ENCODE measurements around the gene TMPRSS11E. TPM values are rescaled to one million over a fixed set of nuclear protein-coding genes. Genes with fewer than 3 reads are reported as not detected.

The TMPRSS11E gene
- total RNA-seq, 1 donor from 2014 or later: 0.41 TPM

DNA sequence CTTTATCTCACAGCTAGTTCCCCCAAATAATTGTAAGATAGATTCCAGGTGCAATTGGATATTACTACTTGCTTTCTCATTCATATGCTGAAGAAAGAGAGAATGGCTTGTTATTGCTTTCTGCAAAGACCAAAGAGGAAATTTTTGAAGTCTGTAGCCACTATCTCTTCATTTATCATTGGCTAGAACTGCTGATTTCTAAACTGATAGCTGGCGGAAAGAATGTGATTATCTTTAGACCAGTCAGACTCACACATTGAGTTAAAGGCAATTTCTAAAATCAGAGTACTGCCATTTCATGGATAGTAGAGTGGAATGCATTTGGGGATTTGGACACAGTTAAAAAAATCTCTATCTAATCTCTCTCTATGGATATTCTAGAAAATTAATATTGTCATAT, 12.4 kb upstream of the TMPRSS11E start:
- H3K4me1 ChIP-seq (ENCODE audit: insufficient read depth, low read length): no peaks in the 10 kb centered on the region
- H3K27ac Mint-ChIP-seq (ENCODE audit: unreplicated experiment): no peak overlapping the region
- H3K27ac ChIP-seq (ENCODE audit: low read depth, low read length): no peak overlapping the region
- TF ChIP-seq, protein P1, sequence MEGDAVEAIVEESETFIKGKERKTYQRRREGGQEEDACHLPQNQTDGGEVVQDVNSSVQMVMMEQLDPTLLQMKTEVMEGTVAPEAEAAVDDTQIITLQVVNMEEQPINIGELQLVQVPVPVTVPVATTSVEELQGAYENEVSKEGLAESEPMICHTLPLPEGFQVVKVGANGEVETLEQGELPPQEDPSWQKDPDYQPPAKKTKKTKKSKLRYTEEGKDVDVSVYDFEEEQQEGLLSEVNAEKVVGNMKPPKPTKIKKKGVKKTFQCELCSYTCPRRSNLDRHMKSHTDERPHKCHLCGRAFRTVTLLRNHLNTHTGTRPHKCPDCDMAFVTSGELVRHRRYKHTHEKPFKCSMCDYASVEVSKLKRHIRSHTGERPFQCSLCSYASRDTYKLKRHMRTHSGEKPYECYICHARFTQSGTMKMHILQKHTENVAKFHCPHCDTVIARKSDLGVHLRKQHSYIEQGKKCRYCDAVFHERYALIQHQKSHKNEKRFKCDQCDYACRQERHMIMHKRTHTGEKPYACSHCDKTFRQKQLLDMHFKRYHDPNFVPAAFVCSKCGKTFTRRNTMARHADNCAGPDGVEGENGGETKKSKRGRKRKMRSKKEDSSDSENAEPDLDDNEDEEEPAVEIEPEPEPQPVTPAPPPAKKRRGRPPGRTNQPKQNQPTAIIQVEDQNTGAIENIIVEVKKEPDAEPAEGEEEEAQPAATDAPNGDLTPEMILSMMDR (IDR thresholded peaks at IDR 0.05; ENCODE audit: insufficient read depth, low read depth, low read length): no peak
- TF ChIP-seq EZH2 (IDR thresholded peaks at IDR 0.05; ENCODE audit: insufficient read depth, low read length): no peak
- no peaks in the 10 kb centered on the region for H3K4me1 Mint-ChIP-seq (ENCODE audit: low read depth, unreplicated experiment)
- DNase-seq (ENCODE audit: low read depth) (no peak), FAIRE-seq (no peak)
- no peak overlapping the region for H3K4me2 ChIP-seq (ENCODE audit: low read length)
- H2AFZ ChIP-seq (ENCODE audit: low read depth, low read length): no peak overlapping the region
- peaks cover 2% of the 10 kb centered on the region for H3K9me3 Mint-ChIP-seq (ENCODE audit: unreplicated experiment)
- no peaks in the 10 kb centered on the region for H3K36me3 Mint-ChIP-seq (ENCODE audit: low read depth, unreplicated experiment)
- no peaks in the 10 kb centered on the region for H3K79me2 ChIP-seq (ENCODE audit: insufficient read depth, low read length)
- H3K27me3 ChIP-seq (ENCODE audit: insufficient read depth, low read length): no peaks in the 10 kb centered on the region
- no peaks in the 10 kb centered on the region for H4K20me1 ChIP-seq (ENCODE audit: insufficient read depth, low read length)
- H3K36me3 ChIP-seq (ENCODE audit: insufficient read depth, low read length): no peaks in the 10 kb centered on the region
- no peak overlapping the region for H3K9ac ChIP-seq (ENCODE audit: low read length)
- H3K9me3 ChIP-seq (ENCODE audit: insufficient read depth, low read depth, low read length): no peaks in the 10 kb centered on the region
- H3K4me3 Mint-ChIP-seq (ENCODE audit: unreplicated experiment): no peak overlapping the region
- no peak overlapping the region for H3K4me3 ChIP-seq (ENCODE audit: insufficient read depth, low read depth, low read length)
- no peaks in the 10 kb centered on the region for H3K27me3 Mint-ChIP-seq (ENCODE audit: low read depth, unreplicated experiment)

DNA sequence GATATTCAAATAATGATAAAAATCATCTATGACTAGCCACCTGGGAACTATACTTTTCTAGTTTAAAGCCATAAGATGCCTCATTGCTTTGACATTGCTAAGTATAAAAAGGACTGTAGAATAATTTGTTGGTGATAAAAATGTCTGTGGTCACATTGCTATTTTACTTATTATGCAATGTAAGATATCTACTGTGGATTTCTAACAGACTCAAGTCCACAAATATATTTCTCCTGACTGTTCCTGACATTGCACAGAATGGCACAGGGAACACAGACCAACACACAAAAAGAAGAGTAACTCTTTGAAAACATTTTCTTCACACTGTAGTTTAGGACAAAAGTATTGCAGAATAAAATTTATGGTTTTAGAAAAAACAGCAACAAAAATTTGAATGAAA, 2.2 kb upstream of the TMPRSS11E start:
- TF ChIP-seq EZH2 (IDR thresholded peaks at IDR 0.05; ENCODE audit: insufficient read depth, low read length): no peak
- TF ChIP-seq, protein P1 (IDR thresholded peaks at IDR 0.05; ENCODE audit: insufficient read depth, low read depth, low read length): no peak
- no peak for FAIRE-seq
- no peak overlapping the region for H3K9ac ChIP-seq (ENCODE audit: low read length)
- H3K79me2 ChIP-seq (ENCODE audit: insufficient read depth, low read length): no peaks in the 10 kb centered on the region
- H3K4me1 ChIP-seq (ENCODE audit: insufficient read depth, low read length): no peaks in the 10 kb centered on the region
- H3K27ac ChIP-seq (ENCODE audit: low read depth, low read length): no peak overlapping the region
- Mint-ChIP-seq H3K27me3 (ENCODE audit: low read depth, unreplicated experiment) (no peaks in the 10 kb centered on the region), H3K9me3 (ENCODE audit: unreplicated experiment) (no peaks in the 10 kb centered on the region), H3K27ac (ENCODE audit: unreplicated experiment) (no peak overlapping the region), H3K4me3 (ENCODE audit: unreplicated experiment) (no peak overlapping the region), H3K36me3 (ENCODE audit: low read depth, unreplicated experiment) (no peaks in the 10 kb centered on the region), H3K4me1 (ENCODE audit: low read depth, unreplicated experiment) (no peaks in the 10 kb centered on the region)
- no peaks in the 10 kb centered on the region for H3K9me3 ChIP-seq (ENCODE audit: insufficient read depth, low read depth, low read length)
- H2AFZ ChIP-seq (ENCODE audit: low read depth, low read length): no peak overlapping the region
- no peaks in the 10 kb centered on the region for H4K20me1 ChIP-seq (ENCODE audit: insufficient read depth, low read length)
- peak; percentile 47 for DNase-seq (ENCODE audit: low read depth)
- H3K27me3 ChIP-seq (ENCODE audit: insufficient read depth, low read length): no peaks in the 10 kb centered on the region
- H3K36me3 ChIP-seq (ENCODE audit: insufficient read depth, low read length): no peaks in the 10 kb centered on the region
- H3K4me3 ChIP-seq (ENCODE audit: insufficient read depth, low read depth, low read length): no peak overlapping the region
- H3K4me2 ChIP-seq (ENCODE audit: low read length): no peak overlapping the region

DNA sequence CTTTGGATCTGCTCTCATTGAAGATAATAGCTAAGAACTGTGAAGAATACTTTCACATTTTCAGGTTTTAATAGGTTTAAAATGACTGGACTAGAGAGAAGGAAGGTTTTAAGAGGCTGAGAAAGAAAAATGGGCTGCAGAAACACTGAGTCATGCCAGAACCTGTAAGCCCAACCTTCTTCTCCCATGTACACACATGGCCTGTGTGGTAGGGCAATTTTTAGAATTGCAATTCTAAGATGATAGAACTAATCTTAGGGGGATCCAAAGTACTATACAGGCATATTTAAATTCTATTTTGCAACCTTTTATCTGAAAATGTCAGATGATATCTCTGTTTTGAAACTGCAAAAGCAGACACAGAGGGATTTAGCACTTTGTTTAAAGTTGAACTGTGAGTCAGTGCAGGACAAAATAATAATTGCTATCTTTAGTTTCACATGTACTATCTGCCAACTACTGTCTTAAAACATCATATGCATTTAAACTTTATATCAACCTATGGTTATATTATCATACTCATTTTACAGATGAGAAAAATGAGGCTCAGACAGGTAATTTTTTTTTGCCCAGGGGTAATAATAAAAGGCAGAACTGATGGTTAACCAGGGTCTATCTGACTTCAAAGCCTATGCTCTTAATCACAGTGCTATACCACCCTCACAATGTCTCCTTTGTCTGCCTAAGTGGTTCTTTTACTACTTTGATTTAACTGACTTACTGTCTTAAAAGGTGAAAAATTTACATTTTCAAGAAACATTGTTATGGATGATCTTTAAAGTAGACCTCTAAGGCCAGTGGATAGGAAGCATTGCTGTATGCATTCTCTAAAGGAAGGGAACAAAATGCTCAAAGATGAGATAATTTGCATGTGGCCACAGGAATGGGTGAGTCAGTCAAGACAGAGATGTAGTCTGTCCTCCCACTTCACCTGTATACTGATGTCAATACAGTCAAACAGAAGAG, 4.3 kb downstream of the TMPRSS11E start:
- Histone ChIP-seq H3K4me1 (ENCODE audit: insufficient read depth, low read length) (peaks cover 3% of the 10 kb centered on the region), H4K20me1 (ENCODE audit: insufficient read depth, low read length) (no peaks in the 10 kb centered on the region), H3K9ac (ENCODE audit: low read length) (no peak overlapping the region), H2AFZ (ENCODE audit: low read depth, low read length) (no peak overlapping the region), H3K27ac (ENCODE audit: low read depth, low read length) (no peak overlapping the region), H3K9me3 (ENCODE audit: insufficient read depth, low read depth, low read length) (no peaks in the 10 kb centered on the region), H3K4me2 (ENCODE audit: low read length) (no peak overlapping the region), H3K27me3 (ENCODE audit: insufficient read depth, low read length) (no peaks in the 10 kb centered on the region), H3K79me2 (ENCODE audit: insufficient read depth, low read length) (no peaks in the 10 kb centered on the region), H3K4me3 (ENCODE audit: insufficient read depth, low read depth, low read length) (no peak overlapping the region), H3K36me3 (ENCODE audit: insufficient read depth, low read length) (no peaks in the 10 kb centered on the region)
- H3K27ac Mint-ChIP-seq (ENCODE audit: unreplicated experiment): peak overlapping the region; percentile 30
- H3K4me3 Mint-ChIP-seq (ENCODE audit: unreplicated experiment): no peak overlapping the region
- TF ChIP-seq, protein P1 (IDR thresholded peaks at IDR 0.05; ENCODE audit: insufficient read depth, low read depth, low read length): no peak
- TF ChIP-seq EZH2 (IDR thresholded peaks at IDR 0.05; ENCODE audit: insufficient read depth, low read length): no peak
- H3K9me3 Mint-ChIP-seq (ENCODE audit: unreplicated experiment): no peaks in the 10 kb centered on the region
- H3K27me3 Mint-ChIP-seq (ENCODE audit: low read depth, unreplicated experiment): no peaks in the 10 kb centered on the region
- no peak for FAIRE-seq
- DNase-seq (ENCODE audit: low read depth): peak; percentile 40
- H3K36me3 Mint-ChIP-seq (ENCODE audit: low read depth, unreplicated experiment): no peaks in the 10 kb centered on the region
- peaks cover 13% of the 10 kb centered on the region for H3K4me1 Mint-ChIP-seq (ENCODE audit: low read depth, unreplicated experiment)

All from astrocyte (in vitro differentiated cells and primary cell).